Mesangial cell (primary cell): ENCODE measurements around the gene PANX3. TPM values are rescaled to one million over a fixed set of nuclear protein-coding genes. Genes with fewer than 3 reads are reported as not detected.

Source experiments
- total RNA-seq: library from RNA; depleted of rRNA; stranded (reverse); fragments of >200 nt; gene quantifications from 2 replicates; pipeline ENCODE4 v1.2.3, GENCODE V29; 2015

The PANX3 gene
- total RNA-seq = not detected in 2 replicates

GRCh38 chr11:124611064-124611463 is at the start of gene PANX3:
Gene PANX3, plus strand, starts transcription at chr11:124611428. Its CDS starts 129 bp downstream, at chr11:124611557.

DNA sequence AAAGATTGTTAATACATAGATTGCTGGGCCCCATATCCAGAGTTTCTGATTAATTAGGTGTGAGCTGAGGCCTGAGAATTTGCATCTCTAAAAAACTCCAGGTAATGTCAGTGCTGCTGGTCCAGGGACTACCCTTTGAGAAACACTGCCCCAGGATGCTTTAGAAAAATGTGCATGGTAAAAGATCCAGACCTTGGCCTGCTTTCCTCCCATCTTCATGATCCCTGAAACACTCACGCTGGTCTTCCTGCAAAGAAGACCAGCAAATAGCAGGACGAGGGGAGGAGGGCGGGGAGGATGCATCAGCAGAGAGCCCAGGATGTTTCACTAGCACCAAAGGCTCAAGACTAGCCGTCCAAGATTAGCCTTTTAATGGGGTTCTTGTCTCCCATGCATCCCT is 41.5 kb upstream of the PANX3 start, which contains the start of gene OR8A1:
OR8A1 (plus strand) TSS at position 301 of the 400 bp plus-strand sequence. CDS start 123 bp downstream, outside the sequence.

GRCh38 chr11:124622531-124623451 is 11.6 kb downstream of the PANX3 start, which contains the start of gene TBRG1:
Gene TBRG1, plus strand, starts transcription at chr11:124622864. Its CDS starts 220 bp downstream, at chr11:124623084.

Other genes with a start within 250 kb of the PANX3 start
- gene OR8B2, start 226.9 kb upstream of the PANX3 start, total RNA-seq = not detected in 2 replicates
- not detected in 2 replicates for gene OR8B3, start 212.4 kb upstream of the PANX3 start, total RNA-seq
- gene OR8B4, start 186.6 kb upstream of the PANX3 start, total RNA-seq = not detected in 2 replicates
- not detected in 2 replicates for gene OR8B8, start 165.7 kb upstream of the PANX3 start, total RNA-seq
- not detected in 2 replicates for gene OR8B12, start 67.8 kb upstream of the PANX3 start, total RNA-seq
- not detected in 2 replicates for gene OR8A1, start 41.4 kb upstream of the PANX3 start, total RNA-seq
- 17.8 and 24.1 TPM in 2 replicates for gene TBRG1, start 11.4 kb downstream of the PANX3 start, total RNA-seq
- gene SIAE, start 62.3 kb downstream of the PANX3 start, total RNA-seq = 5.2 and 16.9 TPM in 2 replicates
- gene SPA17, start 62.5 kb downstream of the PANX3 start, total RNA-seq = 4.2 and 12.9 TPM in 2 replicates
- 0.76 and 11.1 TPM in 2 replicates for gene NRGN, start 128.5 kb downstream of the PANX3 start, total RNA-seq
- 0.13 TPM in 1 of 2 replicates, not detected in the other for gene VSIG2, start 140.8 kb downstream of the PANX3 start, total RNA-seq
- gene ESAM, start 150.9 kb downstream of the PANX3 start, total RNA-seq = 6.1 and 35.7 TPM in 2 replicates
- 7.5 and 11.1 TPM in 2 replicates for gene MSANTD2, start 189.0 kb downstream of the PANX3 start, total RNA-seq